Measurements from ENCODE around the gene HSPH1.

HSPH1 gene

GRCh38 chr13:31114641-31115040 is 47.1 kb downstream of the HSPH1 start:
- TF ChIP-seq CTCF (IDR thresholded peaks at IDR 0.05; ENCODE audit: low read depth, low read length, missing control alignments), result no peak
- no peak overlapping the region for H3K4me3 ChIP-seq (ENCODE audit: low read depth, low read length)
- DNase-seq (ENCODE audit: low read depth), result no peak

GRCh38 chr13:31111136-31111535 is 50.6 kb downstream of the HSPH1 start:
- no peak for TF ChIP-seq CTCF (IDR thresholded peaks at IDR 0.05; ENCODE audit: low read depth, low read length, missing control alignments)
- H3K4me3 ChIP-seq (ENCODE audit: low read depth, low read length), result no peak overlapping the region
- no peak for DNase-seq (ENCODE audit: low read depth)

- TF ChIP-seq CTCF (IDR thresholded peaks at IDR 0.05; ENCODE audit: low read depth, low read length, missing control alignments), result no peak
- DNase-seq (ENCODE audit: low read depth), result no peak
- no peak overlapping the region for H3K4me3 ChIP-seq (ENCODE audit: low read depth, low read length)
Observed at GRCh38 chr13:31110617-31111016, 51.1 kb downstream of the HSPH1 start.

GRCh38 chr13:31110169-31110568 is 51.5 kb downstream of the HSPH1 start:
- DNase-seq (ENCODE audit: low read depth), result no peak
- no peak for TF ChIP-seq CTCF (IDR thresholded peaks at IDR 0.05; ENCODE audit: low read depth, low read length, missing control alignments)
- H3K4me3 ChIP-seq (ENCODE audit: low read depth, low read length), result no peak overlapping the region

- no peak overlapping the region for H3K4me3 ChIP-seq (ENCODE audit: low read depth, low read length)
- TF ChIP-seq CTCF (IDR thresholded peaks at IDR 0.05; ENCODE audit: low read depth, low read length, missing control alignments), result no peak
- DNase-seq (ENCODE audit: low read depth), result no peak
Observed at GRCh38 chr13:31107109-31107508, 54.6 kb downstream of the HSPH1 start.

- TF ChIP-seq CTCF (IDR thresholded peaks at IDR 0.05; ENCODE audit: low read depth, low read length, missing control alignments), result no peak
- DNase-seq (ENCODE audit: low read depth), result no peak
- H3K4me3 ChIP-seq (ENCODE audit: low read depth, low read length), result no peak overlapping the region
Observed at GRCh38 chr13:31105856-31106255, 55.8 kb downstream of the HSPH1 start.

GRCh38 chr13:31105020-31105795 is 56.5 kb downstream of the HSPH1 start:
- no peak overlapping the region for H3K4me3 ChIP-seq (ENCODE audit: low read depth, low read length)
- DNase-seq (ENCODE audit: low read depth), result no peak
- TF ChIP-seq CTCF (IDR thresholded peaks at IDR 0.05; ENCODE audit: low read depth, low read length, missing control alignments), result peak; percentile 18

All from GM12864 (cell line).